ENCODE data around the gene KBTBD12. TPM values are rescaled to one million over a fixed set of nuclear protein-coding genes. Genes with fewer than 3 reads are reported as not detected.

The KBTBD12 gene
- total RNA-seq, 3 donors from 2014 or later = 0.32 to 0.73 TPM; not detected in 1

- no peaks in the 10 kb centered on the region for H3K4me1 ChIP-seq
- DNase-seq (ENCODE audit: low spot score in 2 of 2) = no peak
- no peaks in the 10 kb centered on the region for H3K36me3 ChIP-seq
- no peaks in the 10 kb centered on the region for H3K27me3 ChIP-seq
- TF ChIP-seq POLR2AphosphoS5 (IDR thresholded peaks at IDR 0.05) (no peak), CTCF (IDR thresholded peaks at IDR 0.05) (no peak), POLR2A (IDR thresholded peaks at IDR 0.05) (no peak)
- H3K27ac ChIP-seq = no peak overlapping the region
- H3K9me3 ChIP-seq = no peaks in the 10 kb centered on the region
- H3K4me3 ChIP-seq = no peak overlapping the region
- intact Hi-C loops (cut with DNase I; ENCODE audit: low total_unique reads) = no loop called here
These were observed 40.7 kb downstream of the KBTBD12 start for GRCh38 chr3:127955728-127956127.

- intact Hi-C loops (cut with DNase I; ENCODE audit: low total_unique reads) = no loop called here
- DNase-seq (ENCODE audit: low spot score in 2 of 2) = no peak
- H3K36me3 ChIP-seq = no peaks in the 10 kb centered on the region
- H3K27me3 ChIP-seq = no peaks in the 10 kb centered on the region
- H3K9me3 ChIP-seq = no peaks in the 10 kb centered on the region
- no peak overlapping the region for H3K4me3 ChIP-seq
- H3K27ac ChIP-seq = no peak overlapping the region
- no peaks in the 10 kb centered on the region for H3K4me1 ChIP-seq
- TF ChIP-seq POLR2AphosphoS5 (IDR thresholded peaks at IDR 0.05) (no peak), POLR2A (IDR thresholded peaks at IDR 0.05) (no peak), CTCF (IDR thresholded peaks at IDR 0.05) (no peak)
These were observed 44.0 kb downstream of the KBTBD12 start for GRCh38 chr3:127959041-127959440.

- Histone ChIP-seq H3K27me3 (no peaks in the 10 kb centered on the region), H3K4me3 (no peak overlapping the region), H3K9me3 (no peaks in the 10 kb centered on the region), H3K4me1 (no peaks in the 10 kb centered on the region), H3K36me3 (no peaks in the 10 kb centered on the region), H3K27ac (no peak overlapping the region)
- DNase-seq (ENCODE audit: low spot score in 2 of 2) = no peak
- intact Hi-C loops (cut with DNase I; ENCODE audit: low total_unique reads) = no loop called here
- TF ChIP-seq CTCF (IDR thresholded peaks at IDR 0.05) = no peak
- TF ChIP-seq POLR2AphosphoS5 (IDR thresholded peaks at IDR 0.05) = no peak
- TF ChIP-seq POLR2A (IDR thresholded peaks at IDR 0.05) = no peak
These were observed 44.8 kb downstream of the KBTBD12 start for GRCh38 chr3:127959873-127960272.

- Histone ChIP-seq H3K9me3 (no peaks in the 10 kb centered on the region), H3K27ac (no peak overlapping the region), H3K4me1 (no peaks in the 10 kb centered on the region), H3K27me3 (no peaks in the 10 kb centered on the region), H3K36me3 (no peaks in the 10 kb centered on the region), H3K4me3 (no peak overlapping the region)
- intact Hi-C loops (cut with DNase I; ENCODE audit: low total_unique reads) = no loop called here
- no peak for TF ChIP-seq POLR2A (IDR thresholded peaks at IDR 0.05)
- TF ChIP-seq CTCF (IDR thresholded peaks at IDR 0.05) = no peak
- no peak for TF ChIP-seq POLR2AphosphoS5 (IDR thresholded peaks at IDR 0.05)
- no peak for DNase-seq (ENCODE audit: low spot score in 2 of 2)
These were observed 45.5 kb downstream of the KBTBD12 start for GRCh38 chr3:127960421-127960965.

GRCh38 chr3:127961124-127961523 is 46.1 kb downstream of the KBTBD12 start:
- DNase-seq (ENCODE audit: low spot score in 2 of 2) = no peak
- Histone ChIP-seq H3K4me1 (no peaks in the 10 kb centered on the region), H3K9me3 (no peaks in the 10 kb centered on the region), H3K27ac (no peak overlapping the region), H3K36me3 (no peaks in the 10 kb centered on the region), H3K4me3 (no peak overlapping the region), H3K27me3 (no peaks in the 10 kb centered on the region)
- no peak for TF ChIP-seq POLR2AphosphoS5 (IDR thresholded peaks at IDR 0.05)
- no peak for TF ChIP-seq CTCF (IDR thresholded peaks at IDR 0.05)
- no peak for TF ChIP-seq POLR2A (IDR thresholded peaks at IDR 0.05)
- intact Hi-C loops (cut with DNase I; ENCODE audit: low total_unique reads) = no loop called here
